IPS-18c (cell line): Measurements from ENCODE around the gene TRIM34.
"Not testable (repeated sequence)": the region's sequence is repeated elsewhere in the genome, so short reads cannot be mapped to it uniquely, and the experiment has no call there.

Experiments
- H3K4me3 ChIP-seq: 2 replicates; pipeline ENCODE4 v1.7.0; 2013; ENCODE audit warnings: low read depth, mild to moderate bottlenecking, low read length, moderate library complexity; ENCODE audit not compliant: insufficient read depth
- H3K9me3 ChIP-seq: one replicate; pipeline ENCODE4 v1.6.1; 2013; ENCODE audit warnings: mild to moderate bottlenecking, low read length, moderate library complexity; ENCODE audit not compliant: control insufficient read depth, insufficient read depth

Gene TRIM34

DNA sequence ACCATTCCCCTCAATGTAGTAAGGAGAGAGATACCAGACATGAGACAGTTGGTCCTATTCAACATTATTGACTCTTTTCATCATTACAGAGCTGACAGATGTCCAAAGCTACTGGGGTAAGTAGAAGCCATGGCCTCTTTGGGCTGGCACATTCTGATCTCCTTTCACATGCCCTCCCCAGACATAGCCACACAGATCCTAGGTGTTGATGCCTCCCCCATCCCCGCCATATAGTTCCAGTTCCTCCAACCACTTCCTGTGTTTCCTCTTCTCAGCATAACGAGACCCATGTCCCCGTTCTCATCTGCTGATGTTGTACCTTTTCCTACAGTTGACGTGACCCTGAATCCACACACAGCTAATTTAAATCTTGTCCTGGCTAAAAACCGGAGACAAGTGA, 14.4 kb upstream of the TRIM34 start:
- Histone ChIP-seq H3K9me3 (no peaks in the 10 kb centered on the region), H3K4me3 (no peak overlapping the region)

DNA sequence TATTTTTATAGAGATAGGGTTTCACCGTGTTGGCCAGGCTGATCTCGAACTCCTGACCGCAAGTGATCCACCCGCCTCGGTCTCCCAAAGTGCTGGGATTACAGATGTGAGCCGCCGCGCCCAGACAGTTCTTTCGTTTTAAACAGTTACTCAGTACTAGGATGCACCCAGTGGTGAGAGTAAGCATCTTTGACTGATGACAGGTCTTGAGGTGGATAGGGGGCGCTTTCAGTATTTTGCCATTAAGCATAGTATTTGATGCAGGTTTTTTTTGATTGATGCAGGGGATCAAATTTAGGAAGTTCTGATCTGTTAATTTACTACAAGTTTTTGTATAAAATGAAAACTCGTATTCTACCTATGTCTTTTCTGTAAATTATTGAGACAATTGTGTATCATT, 13.2 kb upstream of the TRIM34 start:
- no peak overlapping the region for H3K4me3 ChIP-seq
- H3K9me3 ChIP-seq, result no peaks in the 10 kb centered on the region

DNA sequence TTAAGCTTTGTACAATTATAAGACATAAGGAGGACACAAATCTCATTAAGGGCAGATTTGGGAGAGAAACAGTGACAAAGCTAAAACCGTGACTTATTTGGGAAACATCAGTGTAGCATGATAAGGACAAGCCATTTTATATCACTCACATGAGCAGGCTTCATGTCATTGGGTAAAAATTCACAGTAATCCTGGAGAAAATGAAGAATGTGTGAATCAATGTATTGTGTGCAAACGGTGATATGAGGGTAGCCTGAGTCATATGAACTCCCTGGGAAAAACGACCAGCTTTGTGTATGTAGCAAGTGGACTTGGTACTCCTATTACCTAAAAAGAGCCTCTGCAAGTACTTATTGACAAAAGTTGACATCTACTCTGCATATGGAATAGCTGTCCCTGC, 6.0 kb upstream of the TRIM34 start:
- no peaks in the 10 kb centered on the region for H3K9me3 ChIP-seq

DNA sequence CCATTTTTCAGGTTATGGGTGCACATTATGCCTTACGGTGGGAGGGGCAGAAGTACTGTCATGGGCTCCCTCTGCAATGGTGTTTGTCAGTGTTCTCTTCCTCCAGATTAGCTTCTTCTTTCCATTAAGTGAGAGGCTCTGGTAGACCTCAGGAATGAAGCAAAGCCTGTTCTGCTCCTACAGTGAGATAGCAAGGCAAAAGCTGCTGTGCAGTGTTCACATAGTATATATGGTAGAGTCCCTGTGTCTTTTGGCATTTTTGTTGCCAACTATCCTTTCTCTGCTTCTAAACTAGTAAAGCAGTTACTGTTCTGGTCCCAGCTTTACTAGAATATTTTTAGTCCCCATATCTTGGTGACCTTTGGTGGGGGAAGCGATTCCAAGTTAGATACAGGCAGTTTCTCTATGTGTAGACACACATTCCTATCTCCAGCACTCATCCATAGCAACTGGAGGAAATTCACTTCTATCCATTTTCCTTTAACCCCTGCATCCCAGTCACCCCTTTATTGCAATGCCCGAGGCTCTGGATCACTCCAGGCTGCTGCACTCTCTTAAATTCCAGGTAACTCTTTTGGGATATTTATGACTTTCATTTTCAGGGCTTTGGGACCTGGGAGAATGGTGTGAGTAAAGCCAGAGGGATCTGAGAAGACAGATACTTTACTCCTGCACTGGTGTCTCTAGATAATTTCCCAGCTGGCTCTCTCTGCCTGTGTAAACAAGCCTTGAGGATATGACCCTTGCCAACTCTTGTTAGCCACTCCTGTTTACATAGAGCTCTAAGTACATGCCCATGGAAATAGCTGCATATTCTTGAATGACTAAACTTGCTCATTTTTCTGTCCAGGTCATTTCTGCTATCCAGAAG, 3.9 kb upstream of the TRIM34 start:
- no peak overlapping the region for H3K4me3 ChIP-seq

More for the DNA sequence above, 6.0 kb upstream of the TRIM34 start:
- no peak overlapping the region for H3K4me3 ChIP-seq

DNA sequence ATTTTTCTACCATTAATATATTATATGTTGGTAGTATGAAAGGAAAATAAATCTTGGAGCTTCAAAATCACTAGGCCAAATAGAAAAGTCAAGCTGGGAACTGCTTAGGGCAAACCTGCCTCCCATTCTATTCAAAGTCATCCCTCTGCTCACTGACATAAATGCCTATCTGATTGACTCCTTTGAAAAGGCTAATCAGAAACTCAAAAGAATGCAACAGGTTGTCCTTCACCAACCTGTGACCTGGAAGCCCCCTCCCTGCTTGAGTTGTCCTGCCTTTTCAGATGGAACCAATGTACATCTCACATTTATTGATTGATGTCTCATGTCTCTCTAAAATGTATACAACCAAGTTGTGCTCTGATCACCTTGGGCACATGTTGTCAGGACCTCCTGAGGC, 3.2 kb upstream of the TRIM34 start:
- H3K9me3 ChIP-seq, result no peaks in the 10 kb centered on the region
- H3K4me3 ChIP-seq, result no peak overlapping the region

More for the DNA sequence above, 3.9 kb upstream of the TRIM34 start:
- no peaks in the 10 kb centered on the region for H3K9me3 ChIP-seq

DNA sequence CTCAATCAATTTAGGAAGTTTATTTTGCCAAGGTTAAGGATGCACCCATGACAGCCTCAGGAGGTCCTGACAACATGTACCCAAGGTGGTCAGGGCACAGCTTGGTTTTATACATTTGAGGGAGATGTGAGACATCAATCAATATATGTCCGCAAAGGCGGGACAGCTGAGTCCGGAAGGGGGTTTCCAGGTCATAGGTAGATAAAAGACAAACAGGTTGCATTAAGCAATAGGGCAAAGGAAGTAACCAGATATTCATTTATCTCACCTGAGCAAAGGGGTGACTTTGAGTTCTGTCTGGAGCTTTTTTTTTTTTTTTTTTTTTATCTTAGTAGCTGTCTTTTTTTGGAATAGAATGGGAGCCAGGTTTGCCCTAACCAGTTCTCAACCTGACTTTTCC, 2.0 kb upstream of the TRIM34 start:
- H3K9me3 ChIP-seq, result no peaks in the 10 kb centered on the region
- no peak overlapping the region for H3K4me3 ChIP-seq

DNA sequence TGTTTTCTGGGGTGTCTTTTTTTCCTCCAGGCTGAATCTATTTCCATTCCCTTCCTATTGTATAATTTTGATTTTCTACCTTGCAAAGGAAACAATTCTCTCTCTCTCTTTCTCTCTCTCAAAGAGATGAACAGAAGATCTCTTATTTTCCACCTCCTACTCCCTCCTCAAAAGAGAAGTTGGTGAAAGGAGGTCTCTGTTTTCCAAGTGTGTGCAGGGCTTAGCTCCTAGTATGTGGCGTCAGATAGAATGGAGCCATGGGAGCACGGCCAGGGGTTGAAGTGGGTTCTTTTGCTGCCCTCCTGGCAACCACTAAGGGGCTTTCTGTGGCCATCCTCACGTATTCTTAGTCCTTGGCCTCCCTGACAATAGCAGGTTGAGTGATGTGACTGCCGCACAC, 480 bp downstream of the TRIM34 start:
- no peak overlapping the region; the same call in 1 of the 2 replicates for H3K4me3 ChIP-seq
- H3K9me3 ChIP-seq, result no peaks in the 10 kb centered on the region

DNA sequence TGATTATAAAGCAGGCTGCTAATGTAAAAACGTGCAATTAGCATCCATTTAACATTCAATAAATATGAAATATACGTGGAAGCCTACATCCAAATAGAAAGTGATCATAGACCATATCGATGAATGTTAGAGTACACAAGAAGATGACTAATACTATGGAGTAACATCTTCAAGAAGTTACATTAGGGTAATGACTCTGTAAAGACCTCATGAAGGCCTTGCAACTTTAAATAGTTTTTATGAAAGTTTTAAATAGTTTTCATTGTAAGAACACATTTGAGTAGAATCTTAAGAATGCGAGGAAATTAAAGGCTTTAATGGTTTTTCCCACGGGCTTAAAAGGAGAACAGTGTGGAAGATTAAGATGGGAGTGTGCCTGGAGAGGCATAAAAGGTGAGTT, 1.4 kb downstream of the TRIM34 start:
- Histone ChIP-seq H3K4me3 (no peak overlapping the region), H3K9me3 (no peaks in the 10 kb centered on the region)

DNA sequence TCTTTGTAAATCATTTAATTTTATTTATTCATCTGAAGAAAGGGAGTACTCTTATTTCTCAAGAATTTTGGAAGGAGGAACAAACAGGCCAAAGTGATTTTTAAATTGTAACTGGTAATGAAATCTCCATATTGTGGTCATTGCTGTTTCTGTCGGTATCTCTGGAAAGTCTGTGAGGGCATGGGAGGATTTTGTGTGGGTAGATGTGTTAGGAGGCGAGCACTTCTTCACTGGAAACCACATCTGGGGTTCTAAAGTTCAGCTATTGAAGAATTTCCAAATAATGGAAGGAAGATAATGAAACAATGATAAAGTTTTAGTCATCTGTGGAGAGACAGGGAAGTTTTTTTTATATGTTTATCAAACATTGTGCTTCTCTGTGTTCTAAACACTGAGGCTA, 6.6 kb downstream of the TRIM34 start:
- H3K4me3 ChIP-seq, result no peak overlapping the region
- no peaks in the 10 kb centered on the region for H3K9me3 ChIP-seq

DNA sequence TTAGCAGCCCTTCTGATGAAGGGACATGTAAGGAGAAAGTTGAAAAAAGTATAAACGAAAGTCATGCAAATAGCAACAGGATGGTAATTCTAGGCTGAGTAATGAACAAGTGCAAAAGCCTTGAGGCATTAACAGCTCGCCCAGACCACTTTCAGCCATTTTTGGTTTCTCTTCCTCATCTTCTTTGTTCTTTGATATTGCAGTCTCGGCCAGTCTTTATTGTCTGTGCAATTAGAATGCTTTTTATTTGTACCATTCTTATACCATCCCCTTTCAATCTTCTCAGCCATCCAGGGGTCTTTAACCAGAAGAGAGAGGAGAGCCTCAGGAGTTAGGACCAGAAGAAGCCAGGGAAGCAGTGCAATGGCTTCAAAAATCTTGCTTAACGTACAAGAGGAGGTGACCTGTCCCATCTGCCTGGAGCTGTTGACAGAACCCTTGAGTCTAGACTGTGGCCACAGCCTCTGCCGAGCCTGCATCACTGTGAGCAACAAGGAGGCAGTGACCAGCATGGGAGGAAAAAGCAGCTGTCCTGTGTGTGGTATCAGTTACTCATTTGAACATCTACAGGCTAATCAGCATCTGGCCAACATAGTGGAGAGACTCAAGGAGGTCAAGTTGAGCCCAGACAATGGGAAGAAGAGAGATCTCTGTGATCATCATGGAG, 7.3 kb downstream of the TRIM34 start:
- Histone ChIP-seq H3K9me3 (no peaks in the 10 kb centered on the region), H3K4me3 (no peak overlapping the region)

DNA sequence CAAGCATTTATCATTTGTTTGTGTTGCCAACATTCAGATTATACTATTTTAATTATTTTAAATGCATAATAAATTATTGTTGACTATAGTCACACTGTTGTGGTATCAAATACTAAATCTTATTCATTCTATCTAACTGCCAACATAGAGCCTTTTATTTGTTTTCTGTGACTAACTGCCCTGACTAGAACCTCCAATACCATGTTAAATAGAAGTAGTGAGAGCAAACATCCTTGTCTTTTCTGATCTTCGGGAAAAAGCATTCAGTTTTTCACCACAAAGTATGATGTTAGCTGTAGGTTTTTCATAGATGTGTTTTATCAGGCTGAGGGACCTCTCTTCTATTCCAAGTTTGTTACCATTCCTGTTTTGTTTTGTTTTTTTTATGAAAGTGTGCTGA, 15.2 kb downstream of the TRIM34 start:
- no peaks in the 10 kb centered on the region for H3K9me3 ChIP-seq
- H3K4me3 ChIP-seq, result no peak overlapping the region

DNA sequence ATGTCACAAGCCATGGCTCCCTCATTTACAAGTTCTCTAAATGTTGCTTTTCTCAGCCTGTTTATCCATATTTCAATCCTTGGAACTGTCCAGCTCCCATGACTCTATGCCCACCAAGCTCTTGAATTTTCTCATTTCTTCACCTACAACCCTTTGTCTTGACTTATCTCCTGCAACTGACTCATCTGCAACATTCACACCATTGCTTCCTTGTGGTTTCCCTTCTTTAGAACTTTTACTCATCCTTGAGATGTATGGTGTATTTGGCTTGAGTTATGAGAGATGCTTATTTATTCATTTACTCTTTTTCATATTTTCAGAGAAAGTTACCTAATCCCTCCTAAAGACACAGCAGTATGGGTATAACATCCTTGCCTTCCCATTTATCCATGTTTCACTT, 18.8 kb downstream of the TRIM34 start:
- no peaks in the 10 kb centered on the region for H3K9me3 ChIP-seq
- no peak overlapping the region for H3K4me3 ChIP-seq

DNA sequence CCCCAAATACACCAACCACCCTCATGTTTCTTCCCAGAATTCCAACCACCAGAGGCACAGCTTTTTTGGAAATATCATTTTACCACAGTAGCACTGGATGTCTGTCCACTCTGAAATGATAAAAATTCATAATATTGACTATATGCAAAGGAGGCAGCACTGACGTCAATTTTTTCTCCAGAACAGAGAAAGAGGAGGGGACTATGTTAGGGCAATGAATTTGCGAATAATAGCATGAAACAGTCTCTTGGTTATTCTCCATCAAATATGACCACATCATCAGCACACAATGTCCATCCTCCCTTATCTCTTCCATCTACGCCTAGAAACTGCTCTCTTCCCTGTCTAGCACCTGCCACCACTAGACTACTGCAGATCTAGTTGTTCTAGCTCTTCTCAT, 21.3 kb downstream of the TRIM34 start:
- Histone ChIP-seq H3K4me3 (no peak overlapping the region), H3K9me3 (no peaks in the 10 kb centered on the region)

DNA sequence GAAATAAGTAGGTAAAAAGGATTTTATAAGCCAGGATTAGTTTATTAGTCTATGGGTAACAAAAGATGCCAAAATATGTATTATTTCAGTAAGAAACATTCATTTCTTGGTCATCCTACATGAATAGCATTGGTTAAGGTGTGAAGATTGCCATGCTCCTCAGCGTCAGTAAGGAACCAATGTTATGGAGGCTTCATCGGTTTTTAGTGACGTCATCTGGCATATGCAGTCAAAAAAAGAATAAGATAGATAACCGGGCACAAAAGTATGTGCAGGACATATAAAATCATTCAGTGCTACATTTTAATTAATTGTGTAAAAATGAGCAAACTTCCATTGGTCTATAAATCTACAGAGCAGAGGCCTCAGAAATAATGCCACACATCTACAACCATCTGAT, 30.7 kb downstream of the TRIM34 start:
- peaks cover 2% of the 10 kb centered on the region for H3K9me3 ChIP-seq

DNA sequence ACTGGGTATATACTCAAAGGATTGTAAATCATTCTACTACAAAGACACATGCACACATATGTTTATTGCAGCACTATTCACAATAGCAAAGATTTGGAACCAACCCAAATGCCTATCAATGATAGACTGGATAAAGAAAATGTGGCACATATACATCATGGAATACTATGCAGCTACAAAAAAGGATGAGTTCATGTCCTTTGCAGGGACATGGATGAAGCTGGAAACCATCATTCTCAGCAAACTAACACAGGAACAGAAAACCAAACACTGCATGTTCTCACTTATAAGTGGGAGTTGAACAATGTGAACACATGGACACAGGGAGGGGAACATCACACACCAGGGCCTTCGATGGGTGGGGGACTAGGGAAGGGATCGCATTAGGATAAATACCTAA, 32.2 kb downstream of the TRIM34 start:
- H3K4me3 ChIP-seq, H3K9me3 ChIP-seq: not testable (repeated sequence)

More for the DNA sequence above, 30.7 kb downstream of the TRIM34 start:
- H3K4me3 ChIP-seq, result no peak overlapping the region

DNA sequence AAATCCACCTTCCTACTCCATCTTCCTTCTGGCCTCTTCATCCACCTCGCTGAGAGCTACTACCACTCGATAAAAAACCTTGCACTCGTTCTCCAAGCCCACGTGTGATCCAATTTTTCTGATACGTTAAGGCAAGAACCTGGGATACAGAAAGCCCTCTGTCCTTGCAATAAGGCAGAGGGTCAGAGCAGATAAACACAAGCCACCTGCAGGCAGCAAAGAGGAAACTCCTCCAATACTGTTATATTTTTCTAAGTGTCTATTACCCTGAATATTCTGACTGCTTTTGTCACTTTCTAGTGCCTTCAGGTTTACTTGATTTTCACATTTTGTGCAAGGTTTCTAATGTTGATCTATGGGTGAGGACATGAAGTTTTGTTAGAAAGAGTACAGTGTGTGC, 33.5 kb downstream of the TRIM34 start:
- H3K9me3 ChIP-seq, result peaks cover 1% of the 10 kb centered on the region
- H3K4me3 ChIP-seq, result no peak overlapping the region

DNA sequence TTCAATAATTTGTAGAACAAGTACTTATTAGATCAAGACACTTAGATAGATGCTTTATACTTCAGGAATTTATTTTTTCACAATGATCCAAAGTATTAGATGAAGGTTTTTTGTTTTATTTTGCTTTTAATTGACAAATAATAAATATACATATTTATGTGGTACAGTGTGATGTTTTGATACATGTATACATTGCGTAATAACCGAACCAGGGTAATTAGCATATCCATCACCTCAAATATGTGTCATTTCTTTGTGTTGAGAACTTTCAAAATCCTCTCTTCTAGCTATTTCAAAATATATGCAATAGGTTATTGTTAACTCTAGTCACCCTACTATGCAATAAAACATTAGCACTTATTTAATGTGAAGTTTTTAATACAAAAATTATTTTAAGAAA, 38.7 kb downstream of the TRIM34 start:
- no peak overlapping the region for H3K4me3 ChIP-seq
- no peaks in the 10 kb centered on the region for H3K9me3 ChIP-seq

DNA sequence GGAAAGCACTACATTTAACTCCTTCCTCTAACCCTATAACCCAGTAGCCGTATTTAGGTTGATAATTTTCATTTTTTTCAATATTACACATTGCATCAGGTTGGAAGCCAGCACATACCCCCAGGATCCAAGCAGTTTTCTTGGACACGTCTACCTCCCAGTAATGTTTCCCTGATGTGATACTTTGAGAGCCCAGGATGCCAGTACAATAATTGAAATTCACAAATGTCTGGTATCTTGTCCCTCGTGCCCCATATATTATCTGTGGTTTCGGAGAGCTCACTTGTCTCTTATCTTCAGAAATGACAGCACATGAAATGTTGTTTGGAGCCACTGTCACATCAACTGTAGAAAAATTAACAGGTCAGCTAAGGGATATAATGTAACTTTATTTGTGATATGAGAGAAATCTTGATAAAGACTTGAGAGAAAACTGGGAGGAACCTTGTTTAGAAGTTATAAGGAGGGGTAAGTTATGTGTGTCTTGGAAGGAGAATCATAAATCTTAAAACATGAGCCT, 40.3 kb downstream of the TRIM34 start:
- Histone ChIP-seq H3K4me3 (no peak overlapping the region), H3K9me3 (peaks cover 2% of the 10 kb centered on the region)
